Activated CD4-positive, alpha-beta T cell treated with anti-CD3 and anti-CD28 coated beads, Interleukin-2, amount 10 ng/mL, durations not matched to agents 24 days and 14 days (primary cell): ENCODE data around the gene EFCAB5. TPM values are rescaled to one million over a fixed set of nuclear protein-coding genes. Genes with fewer than 3 reads are reported as not detected.
"Not testable (repeated sequence)": the region's sequence is repeated elsewhere in the genome, so short reads cannot be mapped to it uniquely, and the experiment has no call there.

ENCODE experiments used
- DNase-seq: peaks from one replicate; pipeline ENCODE4 v3.0.0; 2022
- H3K27ac Mint-ChIP-seq: one replicate; pipeline ENCODE4 v1.8.0; 2022; ENCODE audit warnings: mild to moderate bottlenecking, mixed read lengths
- H3K27me3 Mint-ChIP-seq: one replicate; pipeline ENCODE4 v1.8.0; 2022; ENCODE audit warnings: mixed read lengths
- H3K36me3 Mint-ChIP-seq: one replicate; pipeline ENCODE4 v1.8.0; 2022; ENCODE audit warnings: low read depth, mild to moderate bottlenecking, mixed read lengths
- H3K4me1 Mint-ChIP-seq: one replicate; pipeline ENCODE4 v1.8.0; 2021; ENCODE audit warnings: mixed read lengths
- H3K4me3 Mint-ChIP-seq: one replicate; pipeline ENCODE4 v1.8.0; 2022; ENCODE audit warnings: mild to moderate bottlenecking, moderate library complexity, mixed read lengths
- H3K9me3 Mint-ChIP-seq: one replicate; pipeline ENCODE4 v1.8.0; 2021; ENCODE audit warnings: mixed read lengths
- intact Hi-C: fragments of 100-400 bp; cut with micrococcal nuclease; formaldehyde crosslinking; loops from one replicate; pipeline ENCODE4 v1.15.1; 2023
- total RNA-seq: library from RNA; stranded (reverse); gene quantifications from 2 replicates; pipeline ENCODE4 v1.2.3, GENCODE V29; 2022

Gene EFCAB5
- total RNA-seq, 1 donor from 2014 or later: 0.28 TPM

DNA sequence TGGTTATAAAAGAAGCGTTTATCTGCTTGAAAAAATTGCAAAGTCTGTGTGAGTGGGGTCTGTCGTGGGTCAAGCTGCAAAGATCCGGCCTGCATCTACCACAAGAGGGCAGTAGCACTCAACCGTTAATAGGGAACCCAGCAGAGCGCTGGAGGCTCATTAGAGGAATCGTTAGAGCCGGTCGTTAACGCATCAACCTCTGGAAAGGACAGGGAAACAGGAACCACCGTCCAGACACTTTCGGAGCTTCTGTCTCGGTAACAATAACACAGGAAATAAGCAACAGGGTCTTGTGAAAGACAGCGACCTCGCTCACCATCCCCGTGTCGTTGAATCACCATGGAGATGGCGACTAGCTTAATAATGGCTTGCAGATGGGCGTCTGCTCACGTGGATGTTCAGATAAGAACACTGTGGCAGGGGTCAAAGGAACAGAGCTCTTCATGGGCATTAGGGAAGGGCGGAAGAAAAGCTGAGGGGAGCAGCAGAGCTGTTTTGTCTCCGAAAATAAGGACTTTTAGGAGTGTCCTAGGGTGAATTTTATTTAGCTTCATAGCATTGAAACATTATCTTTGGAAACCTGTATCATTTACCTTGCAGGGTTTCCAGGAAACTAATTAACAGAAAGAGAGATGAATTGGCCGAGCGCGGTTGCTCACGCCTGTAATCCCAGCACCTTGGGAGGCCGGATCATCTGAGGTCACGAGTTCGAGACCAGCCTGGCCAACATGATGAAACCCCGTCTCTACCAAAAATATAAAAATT, 163.3 kb downstream of the EFCAB5 start:
- H3K36me3 Mint-ChIP-seq: no peaks in the 10 kb centered on the region
- H3K27me3 Mint-ChIP-seq: peaks cover 16% of the 10 kb centered on the region
- H3K9me3 Mint-ChIP-seq: no peaks in the 10 kb centered on the region
- peak overlapping the region; percentile 81 for H3K4me3 Mint-ChIP-seq
- intact Hi-C loops: loop anchor here (1.0 to 10.0 kb wide), 2 partner anchors 130 to 232 kb away; partner anchors contain the start of gene SLC6A4
- peak; percentile 91 for DNase-seq
- H3K27ac Mint-ChIP-seq: no peak overlapping the region
- peaks cover 5% of the 10 kb centered on the region for H3K4me1 Mint-ChIP-seq

- H3K27ac Mint-ChIP-seq: peak overlapping the region; percentile 32
- intact Hi-C loops: loop anchor here (10.0 kb wide), 1 partner anchor 712 kb away; the partner anchor contains the start of gene CRLF3
- H3K4me3 Mint-ChIP-seq: no peak overlapping the region
Observed at GRCh38 chr17:30112794-30113193, 171.4 kb downstream of the EFCAB5 start.

GRCh38 chr17:30113213-30113612, 171.8 kb downstream of the EFCAB5 start:
- intact Hi-C loops: loop anchor here (10.0 kb wide), 1 partner anchor 712 kb away; the partner anchor contains the start of gene CRLF3
- no peak overlapping the region for H3K27ac Mint-ChIP-seq
- H3K9me3 Mint-ChIP-seq: no peaks in the 10 kb centered on the region
- peaks cover 25% of the 10 kb centered on the region for H3K4me1 Mint-ChIP-seq
- H3K4me3 Mint-ChIP-seq: no peak overlapping the region
- peaks cover 8% of the 10 kb centered on the region for H3K36me3 Mint-ChIP-seq
- peak; percentile 69 for DNase-seq
- peaks cover 7% of the 10 kb centered on the region for H3K27me3 Mint-ChIP-seq

More at GRCh38 chr17:30112794-30113193, 171.4 kb downstream of the EFCAB5 start:
- H3K36me3 Mint-ChIP-seq: peaks cover 5% of the 10 kb centered on the region
- DNase-seq: no peak
- no peaks in the 10 kb centered on the region for H3K9me3 Mint-ChIP-seq
- peaks cover 9% of the 10 kb centered on the region for H3K27me3 Mint-ChIP-seq
- peaks cover 22% of the 10 kb centered on the region for H3K4me1 Mint-ChIP-seq

DNA sequence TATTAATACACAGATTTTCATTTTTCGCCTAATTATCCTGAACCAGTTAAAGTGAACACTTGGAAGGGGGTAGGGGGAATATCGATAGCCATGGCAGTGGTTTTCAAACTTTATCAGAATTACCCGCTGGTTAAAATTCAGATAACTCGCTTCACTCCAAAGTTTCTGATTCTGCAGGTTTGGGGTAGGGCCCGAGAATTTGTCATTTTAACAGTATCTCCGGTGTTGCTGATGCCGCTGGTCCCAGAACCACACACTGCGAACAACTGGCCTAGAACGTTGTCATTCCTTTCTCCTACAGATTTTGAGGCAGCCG, 174.9 kb downstream of the EFCAB5 start:
- intact Hi-C loops: loop anchor here (2.0 to 10.0 kb wide), 3 partner anchors 176 to 708 kb away; partner anchors contain the start of genes BLMH and CRLF3
- peak overlapping the region; percentile 96 for H3K4me3 Mint-ChIP-seq
- H3K4me1 Mint-ChIP-seq: peaks cover 42% of the 10 kb centered on the region
- H3K27me3 Mint-ChIP-seq: no peaks in the 10 kb centered on the region
- no peaks in the 10 kb centered on the region for H3K9me3 Mint-ChIP-seq
- no peak for DNase-seq
- H3K27ac Mint-ChIP-seq: peak overlapping the region; percentile 96
- peaks cover 21% of the 10 kb centered on the region for H3K36me3 Mint-ChIP-seq

DNA sequence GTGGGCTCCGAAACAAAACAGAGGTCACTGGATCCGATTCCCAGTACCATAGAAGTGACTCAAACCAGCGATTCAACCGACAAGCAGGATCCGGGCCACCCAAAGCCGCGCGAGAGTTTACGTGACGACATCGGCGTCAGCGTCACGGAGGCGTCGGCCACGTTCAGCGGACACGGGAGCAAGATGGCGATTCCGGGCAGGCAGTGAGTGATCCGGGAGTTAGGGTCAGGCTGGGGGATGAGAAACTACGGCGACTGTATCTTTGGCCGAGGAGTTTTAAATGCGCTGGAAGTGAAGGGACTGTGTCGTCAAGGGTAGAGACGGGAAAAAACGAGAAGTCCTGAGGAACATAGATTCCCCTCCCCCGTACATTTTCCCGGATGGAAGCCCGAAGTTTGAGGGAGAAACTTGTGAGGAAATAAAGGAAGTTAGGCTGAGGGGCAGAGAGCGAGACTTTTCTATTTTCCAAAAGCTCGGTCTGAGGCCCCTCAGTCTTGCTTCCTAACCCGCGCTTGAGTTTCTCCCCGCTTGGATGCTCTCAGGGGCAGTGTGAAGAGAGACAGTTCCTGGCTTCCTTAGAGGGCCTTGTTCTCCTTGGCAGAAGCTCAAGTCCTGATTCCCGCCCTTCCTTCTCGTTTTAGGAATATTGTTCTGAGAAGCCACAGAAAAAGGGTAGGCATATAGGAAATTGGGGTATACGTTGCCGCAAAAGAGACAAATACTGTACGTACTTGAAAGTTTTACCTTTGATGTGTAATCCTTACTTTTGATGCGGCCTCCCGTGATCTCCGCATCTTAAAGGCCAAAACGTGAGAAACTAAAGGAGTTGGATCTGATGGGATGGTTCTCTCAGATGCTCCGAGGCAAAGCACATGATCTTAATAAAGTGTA, 175.5 kb downstream of the EFCAB5 start, which contains the start of gene NSRP1:
Gene NSRP1, plus strand, starts transcription at position 156 of the 891 bp plus-strand sequence. Its CDS starts 28 bp downstream, at position 184.
- Mint-ChIP-seq H3K4me1 (peaks cover 45% of the 10 kb centered on the region), H3K4me3 (peak within 1 kb of the TSS; percentile 96), H3K9me3 (no peaks in the 10 kb centered on the region), H3K36me3 (peaks cover 24% of the 10 kb centered on the region), H3K27ac (peak within 1 kb of the TSS; percentile 96), H3K27me3 (no peaks in the 10 kb centered on the region)
- DNase-seq: peak; percentile 98
- intact Hi-C loops: loop anchor here (2.0 to 10.0 kb wide), 3 partner anchors 175 to 708 kb away; partner anchors contain the start of genes BLMH and CRLF3

DNA sequence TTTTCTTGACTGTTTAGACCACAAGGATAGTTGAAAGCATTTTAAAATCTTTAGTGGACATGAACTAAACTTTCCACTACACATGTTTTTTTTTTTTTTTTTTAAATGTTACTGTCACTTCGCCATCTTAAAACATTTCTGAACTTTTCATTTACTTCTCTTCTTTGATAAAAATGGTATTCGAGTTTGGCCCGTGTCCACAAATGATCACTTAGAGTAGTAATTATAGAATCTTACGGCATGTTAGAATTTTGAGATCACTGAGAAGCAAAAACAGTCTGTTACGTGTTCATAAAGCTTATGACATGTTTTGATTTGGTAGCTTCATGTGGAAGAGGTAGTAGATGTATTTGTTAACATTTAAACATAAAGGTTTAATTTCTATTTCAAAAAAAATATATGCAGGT, 176.2 kb downstream of the EFCAB5 start:
- Mint-ChIP-seq H3K4me3 (peak overlapping the region; percentile 96), H3K36me3 (peaks cover 28% of the 10 kb centered on the region), H3K9me3 (no peaks in the 10 kb centered on the region), H3K27ac (peak overlapping the region; percentile 96), H3K27me3 (no peaks in the 10 kb centered on the region), H3K4me1 (peaks cover 43% of the 10 kb centered on the region)
- DNase-seq: peak; percentile 18
- intact Hi-C loops: loop anchor here (2.0 to 10.0 kb wide), 3 partner anchors 175 to 707 kb away; partner anchors contain the start of genes BLMH and CRLF3

- peak; percentile 46 for DNase-seq
- H3K27ac Mint-ChIP-seq, H3K27me3 Mint-ChIP-seq, H3K9me3 Mint-ChIP-seq: not testable (repeated sequence)
- Mint-ChIP-seq H3K36me3 (peaks cover 32% of the 10 kb centered on the region), H3K4me3 (peak overlapping the region; percentile 96), H3K4me1 (peaks cover 35% of the 10 kb centered on the region)
- intact Hi-C loops: loop anchor here (5.0 to 10.0 kb wide), 2 partner anchors 174 to 706 kb away; partner anchors contain the start of genes BLMH and CRLF3
Observed at GRCh38 chr17:30118635-30119034, 177.2 kb downstream of the EFCAB5 start.

- peaks cover 32% of the 10 kb centered on the region for H3K36me3 Mint-ChIP-seq
- DNase-seq: peak; percentile 52
- H3K27ac Mint-ChIP-seq: no peak overlapping the region
- H3K9me3 Mint-ChIP-seq: no peaks in the 10 kb centered on the region
- intact Hi-C loops: loop anchor here (10.0 kb wide), 1 partner anchor 350 kb away; the partner anchor contains the start of gene GOSR1
- no peak overlapping the region for H3K4me3 Mint-ChIP-seq
- H3K27me3 Mint-ChIP-seq: no peaks in the 10 kb centered on the region
- peaks cover 24% of the 10 kb centered on the region for H3K4me1 Mint-ChIP-seq
Observed at GRCh38 chr17:30124273-30124796, 182.9 kb downstream of the EFCAB5 start.

- Mint-ChIP-seq H3K27me3 (no peaks in the 10 kb centered on the region), H3K36me3 (peaks cover 44% of the 10 kb centered on the region), H3K9me3 (no peaks in the 10 kb centered on the region), H3K27ac (no peak overlapping the region), H3K4me1 (peaks cover 17% of the 10 kb centered on the region), H3K4me3 (no peak overlapping the region)
- intact Hi-C loops: no loop called here
- peak; percentile 32 for DNase-seq
Observed at GRCh38 chr17:30130121-30130520, 188.7 kb downstream of the EFCAB5 start.

DNA sequence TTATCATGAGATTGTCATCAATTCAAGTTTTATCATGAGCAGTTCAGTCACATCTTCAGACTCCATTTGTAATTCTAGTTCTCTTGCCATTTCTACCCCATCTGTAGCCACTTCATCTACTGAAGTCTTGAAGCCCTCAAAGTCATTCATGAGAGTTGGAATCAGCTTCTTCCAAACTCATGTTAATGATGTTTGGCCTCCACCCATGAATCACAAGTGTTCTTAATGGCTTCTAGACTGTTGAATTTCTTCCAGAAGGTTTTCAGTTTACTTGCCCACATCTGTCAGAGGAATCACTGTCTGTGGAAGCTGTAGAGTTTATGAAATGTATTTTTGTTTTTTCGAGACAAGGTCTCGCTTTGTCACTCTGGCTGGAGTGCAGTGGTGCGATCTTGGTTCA, 191.2 kb downstream of the EFCAB5 start:
- Mint-ChIP-seq H3K27ac (no peak overlapping the region), H3K4me3 (no peak overlapping the region), H3K9me3 (no peaks in the 10 kb centered on the region), H3K36me3 (peaks cover 42% of the 10 kb centered on the region), H3K27me3 (no peaks in the 10 kb centered on the region), H3K4me1 (peaks cover 17% of the 10 kb centered on the region)
- intact Hi-C loops: no loop called here
- peak; percentile 20 for DNase-seq

DNA sequence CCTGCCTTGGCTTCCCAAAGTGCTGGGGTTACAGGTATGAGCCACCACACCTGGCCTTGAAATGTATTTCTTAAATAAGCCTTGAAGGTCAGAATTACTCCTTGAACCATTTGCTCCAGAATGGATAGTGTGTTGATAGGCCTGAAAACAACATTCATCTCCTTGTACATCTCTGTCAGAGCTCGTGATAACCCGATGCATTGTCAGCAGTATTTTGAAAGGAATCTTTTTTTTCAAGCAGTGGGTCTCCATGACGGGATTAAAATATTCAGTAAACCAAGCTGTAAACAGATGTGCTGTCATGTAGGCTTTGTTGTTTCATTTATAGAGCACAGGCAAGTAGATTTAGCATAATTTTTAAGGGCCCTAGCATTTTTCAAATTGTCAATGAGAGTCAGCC, 191.8 kb downstream of the EFCAB5 start:
- intact Hi-C loops: no loop called here
- peak; percentile 28 for DNase-seq
- no peak overlapping the region for H3K27ac Mint-ChIP-seq
- H3K4me1 Mint-ChIP-seq: peaks cover 21% of the 10 kb centered on the region
- H3K27me3 Mint-ChIP-seq: no peaks in the 10 kb centered on the region
- no peaks in the 10 kb centered on the region for H3K9me3 Mint-ChIP-seq
- peaks cover 46% of the 10 kb centered on the region for H3K36me3 Mint-ChIP-seq
- no peak overlapping the region for H3K4me3 Mint-ChIP-seq

GRCh38 chr17:30134551-30134950, 193.1 kb downstream of the EFCAB5 start:
- Mint-ChIP-seq H3K9me3 (no peaks in the 10 kb centered on the region), H3K4me3 (no peak overlapping the region), H3K4me1 (peaks cover 22% of the 10 kb centered on the region), H3K27ac (peak overlapping the region; percentile 27), H3K36me3 (peaks cover 47% of the 10 kb centered on the region), H3K27me3 (no peaks in the 10 kb centered on the region)
- no peak for DNase-seq
- intact Hi-C loops: no loop called here

- no peak for DNase-seq
- intact Hi-C loops: no loop called here
- Mint-ChIP-seq H3K4me3 (no peak overlapping the region), H3K27ac (no peak overlapping the region), H3K4me1 (peaks cover 16% of the 10 kb centered on the region), H3K27me3 (no peaks in the 10 kb centered on the region), H3K36me3 (peaks cover 33% of the 10 kb centered on the region), H3K9me3 (no peaks in the 10 kb centered on the region)
Observed at GRCh38 chr17:30137158-30137557, 195.7 kb downstream of the EFCAB5 start.
